HG02759 (cell line): ENCODE measurements around the gene SNRNP70.
"Not testable (repeated sequence)": the region's sequence is repeated elsewhere in the genome, so short reads cannot be mapped to it uniquely, and the experiment has no call there.

Experiments
- ATAC-seq: cut with Tn5 transposase; IDR thresholded peaks from one replicate; pipeline ENCODE4 v1.9.1; 2021; ENCODE audit warnings: mild to moderate bottlenecking, moderate library complexity; ENCODE audit not compliant: unreplicated experiment

SNRNP70 gene

GRCh38 chr19:49141352-49141751, 56.1 kb downstream of the SNRNP70 start:
- ATAC-seq = no peak

GRCh38 chr19:49142866-49143335, 57.6 kb downstream of the SNRNP70 start:
- peak; percentile 83 for ATAC-seq

GRCh38 chr19:49145573-49146407, 60.5 kb downstream of the SNRNP70 start:
- ATAC-seq = no peak

- not testable (repeated sequence) for ATAC-seq
Measured at GRCh38 chr19:49146408-49146770, 61.1 kb downstream of the SNRNP70 start.

- ATAC-seq = no peak
Measured at GRCh38 chr19:49148044-49148682, 62.9 kb downstream of the SNRNP70 start.

GRCh38 chr19:49148784-49149651, 63.8 kb downstream of the SNRNP70 start:
- no peak for ATAC-seq

GRCh38 chr19:49149652-49150105, 64.4 kb downstream of the SNRNP70 start:
- ATAC-seq = no peak

- no peak for ATAC-seq
Measured at GRCh38 chr19:49150106-49150943, 65.1 kb downstream of the SNRNP70 start.

GRCh38 chr19:49150944-49151243, 65.6 kb downstream of the SNRNP70 start:
- no peak for ATAC-seq

GRCh38 chr19:49151267-49152118, 66.2 kb downstream of the SNRNP70 start:
- ATAC-seq = no peak

- no peak for ATAC-seq
Measured at GRCh38 chr19:49152119-49152550, 66.9 kb downstream of the SNRNP70 start.

- ATAC-seq = no peak
Measured at GRCh38 chr19:49153167-49153809, 68.0 kb downstream of the SNRNP70 start.

- ATAC-seq = no peak
Measured at GRCh38 chr19:49154279-49154678, 69.0 kb downstream of the SNRNP70 start.

- no peak for ATAC-seq
Measured at GRCh38 chr19:49155005-49155819, 70.0 kb downstream of the SNRNP70 start, which contains the start of gene HRC. Gene HRC (minus strand): TSS chr19:49155396. CDS start chr19:49155237, 159 bp downstream.

- ATAC-seq = no peak
Measured at GRCh38 chr19:49155820-49156346, 70.6 kb downstream of the SNRNP70 start.

GRCh38 chr19:49157445-49158224, 72.4 kb downstream of the SNRNP70 start, which contains the start of gene TRPM4:
Gene TRPM4 (plus strand): TSS chr19:49157792. CDS start chr19:49157867, 75 bp downstream.
- no peak for ATAC-seq
